GM10266 (cell line): ENCODE measurements around the gene PKIB.

ENCODE experiments used
- DNase-seq: peaks from one replicate; pipeline ENCODE4 v3.0.0; 2012; ENCODE audit errors: extremely low spot score
- TF ChIP-seq, protein P1 (sequence below): IDR thresholded peaks from 2 replicates; pipeline ENCODE4 v1.5.1; 2012; ENCODE audit warnings: mild to moderate bottlenecking, low read depth; ENCODE audit not compliant: control insufficient read depth, insufficient read depth; ENCODE audit errors: missing control alignments

Gene PKIB

DNA sequence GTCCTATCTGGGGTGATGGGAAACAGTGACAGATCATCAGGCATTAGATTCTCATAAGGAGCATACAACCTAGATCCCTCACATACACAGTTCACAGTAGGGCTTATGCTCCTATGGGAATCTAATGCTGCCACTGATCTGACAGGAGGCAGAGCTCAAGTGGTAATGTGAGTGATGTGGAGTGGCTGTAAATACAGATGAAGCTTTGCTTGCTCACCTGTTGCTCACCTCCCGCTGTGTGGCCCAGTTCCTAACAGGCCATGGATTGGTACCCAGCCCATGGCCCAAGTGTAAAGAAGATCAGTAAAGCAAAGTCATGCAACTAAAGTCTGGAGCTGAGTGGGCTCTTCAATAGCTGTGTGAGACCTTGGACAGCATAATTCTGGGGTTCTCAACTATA, 65.9 kb downstream of the PKIB start:
- TF ChIP-seq, protein P1, sequence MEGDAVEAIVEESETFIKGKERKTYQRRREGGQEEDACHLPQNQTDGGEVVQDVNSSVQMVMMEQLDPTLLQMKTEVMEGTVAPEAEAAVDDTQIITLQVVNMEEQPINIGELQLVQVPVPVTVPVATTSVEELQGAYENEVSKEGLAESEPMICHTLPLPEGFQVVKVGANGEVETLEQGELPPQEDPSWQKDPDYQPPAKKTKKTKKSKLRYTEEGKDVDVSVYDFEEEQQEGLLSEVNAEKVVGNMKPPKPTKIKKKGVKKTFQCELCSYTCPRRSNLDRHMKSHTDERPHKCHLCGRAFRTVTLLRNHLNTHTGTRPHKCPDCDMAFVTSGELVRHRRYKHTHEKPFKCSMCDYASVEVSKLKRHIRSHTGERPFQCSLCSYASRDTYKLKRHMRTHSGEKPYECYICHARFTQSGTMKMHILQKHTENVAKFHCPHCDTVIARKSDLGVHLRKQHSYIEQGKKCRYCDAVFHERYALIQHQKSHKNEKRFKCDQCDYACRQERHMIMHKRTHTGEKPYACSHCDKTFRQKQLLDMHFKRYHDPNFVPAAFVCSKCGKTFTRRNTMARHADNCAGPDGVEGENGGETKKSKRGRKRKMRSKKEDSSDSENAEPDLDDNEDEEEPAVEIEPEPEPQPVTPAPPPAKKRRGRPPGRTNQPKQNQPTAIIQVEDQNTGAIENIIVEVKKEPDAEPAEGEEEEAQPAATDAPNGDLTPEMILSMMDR, result no peak
- no peak for DNase-seq

DNA sequence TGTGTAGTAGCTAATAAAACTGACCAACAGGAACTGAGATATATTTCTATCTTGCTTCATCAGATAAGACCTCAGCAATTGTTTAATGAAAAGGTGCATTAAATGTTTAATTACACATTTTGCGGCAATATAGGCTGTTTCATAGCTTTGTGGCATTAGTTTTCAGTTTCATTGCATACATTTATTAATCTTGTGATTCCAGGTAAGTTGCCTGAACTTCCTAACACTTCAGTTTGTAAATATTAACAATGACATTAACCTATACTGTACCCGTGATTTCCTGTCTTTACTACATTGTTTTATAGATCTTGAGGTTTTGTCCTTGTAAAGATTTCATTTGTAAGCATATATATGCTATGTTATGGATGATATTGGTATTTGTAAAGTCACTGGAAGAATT, 66.5 kb downstream of the PKIB start:
- TF ChIP-seq, protein P1, result no peak

DNA sequence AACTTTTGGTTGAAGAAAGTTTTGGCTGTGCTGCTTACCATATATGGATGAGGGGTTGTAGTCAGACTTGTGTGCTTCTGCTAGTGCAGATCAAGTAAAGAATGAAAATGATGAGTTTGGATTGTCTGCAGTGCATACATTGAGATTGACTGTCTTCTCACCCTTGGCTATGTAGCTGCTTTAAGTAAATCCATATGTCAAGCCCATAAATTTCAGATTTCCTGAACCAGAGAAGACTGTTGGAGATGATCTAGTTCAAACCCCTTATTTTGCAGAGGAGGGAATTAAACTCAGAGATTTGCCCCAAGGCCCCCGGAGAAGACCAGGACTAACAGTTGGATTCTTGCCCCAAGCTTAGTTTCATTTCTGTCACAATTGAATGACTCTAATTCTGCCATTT, 67.2 kb downstream of the PKIB start:
- DNase-seq, result no peak

More for the DNA sequence above, 66.5 kb downstream of the PKIB start:
- DNase-seq, result no peak

DNA sequence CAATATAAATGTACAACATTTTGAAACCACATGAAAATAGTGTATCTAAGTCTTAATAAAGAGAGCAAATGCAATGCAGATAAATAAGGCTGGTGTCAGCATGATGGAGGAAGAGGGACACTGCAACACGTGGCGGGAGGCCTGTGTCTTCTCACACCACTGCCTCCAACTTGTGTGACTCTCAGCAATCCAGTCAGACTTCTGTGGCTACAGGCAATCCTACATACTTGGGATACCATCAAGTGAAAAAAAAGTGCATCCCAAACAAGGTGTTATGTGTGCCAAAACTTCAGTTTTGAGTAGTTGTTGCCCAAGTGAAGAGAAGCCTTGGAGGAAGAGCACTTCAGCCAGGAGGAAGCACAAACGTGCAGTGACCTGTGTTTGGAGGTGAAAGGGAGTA, 68.6 kb downstream of the PKIB start:
- DNase-seq, result no peak
- TF ChIP-seq, protein P1, result no peak

More for the DNA sequence above, 67.2 kb downstream of the PKIB start:
- TF ChIP-seq, protein P1, result no peak

DNA sequence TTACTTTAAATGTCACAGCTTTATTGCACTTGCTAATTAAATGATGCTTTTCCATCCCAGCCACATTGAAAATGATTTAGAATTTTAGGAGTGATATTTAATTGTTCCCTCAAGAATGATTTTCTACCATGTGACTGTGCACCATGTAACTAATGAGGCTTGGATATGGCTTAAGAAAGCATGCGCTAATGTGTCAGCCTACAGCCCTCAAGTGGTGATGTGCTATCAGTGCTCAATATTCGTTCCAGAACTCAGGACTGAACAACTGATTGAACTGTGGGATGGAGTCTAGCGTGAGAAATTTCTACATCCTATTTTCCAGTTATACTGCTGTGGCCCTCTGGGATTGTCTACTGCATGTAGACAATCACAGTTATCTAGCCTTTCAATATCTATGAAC, 71.5 kb downstream of the PKIB start:
- no peak for DNase-seq
- TF ChIP-seq, protein P1, result no peak

DNA sequence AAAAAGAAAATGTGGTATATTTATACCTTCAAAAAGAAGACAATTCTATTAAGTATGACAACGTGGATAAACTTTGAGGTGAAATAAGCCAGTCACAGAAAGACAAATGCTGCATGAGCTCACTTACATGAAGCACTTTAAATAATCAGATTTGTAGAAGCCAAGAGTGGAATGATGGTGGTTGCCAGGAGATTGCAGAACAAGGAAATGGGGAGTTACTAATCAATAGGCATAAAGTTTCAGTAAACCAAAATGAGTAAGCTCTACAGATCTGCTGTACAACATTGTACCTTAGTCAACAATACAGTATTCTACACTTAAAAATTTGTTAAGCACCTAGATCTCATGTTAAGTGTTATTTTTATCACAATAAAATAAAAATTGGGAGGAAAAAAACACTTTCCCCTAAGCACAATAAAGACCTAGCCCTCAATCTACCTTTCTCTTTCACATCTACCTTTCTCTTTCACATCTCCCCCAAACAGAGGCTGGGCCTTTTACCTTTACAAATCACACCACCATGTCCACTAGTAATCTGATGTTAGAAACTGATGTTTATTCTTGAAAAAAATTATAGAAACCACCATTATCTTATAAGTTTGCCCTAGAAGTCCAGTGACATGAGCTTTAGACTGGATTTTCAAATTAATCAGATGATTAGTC, 73.9 kb downstream of the PKIB start:
- no peak for DNase-seq
- TF ChIP-seq, protein P1, result no peak

DNA sequence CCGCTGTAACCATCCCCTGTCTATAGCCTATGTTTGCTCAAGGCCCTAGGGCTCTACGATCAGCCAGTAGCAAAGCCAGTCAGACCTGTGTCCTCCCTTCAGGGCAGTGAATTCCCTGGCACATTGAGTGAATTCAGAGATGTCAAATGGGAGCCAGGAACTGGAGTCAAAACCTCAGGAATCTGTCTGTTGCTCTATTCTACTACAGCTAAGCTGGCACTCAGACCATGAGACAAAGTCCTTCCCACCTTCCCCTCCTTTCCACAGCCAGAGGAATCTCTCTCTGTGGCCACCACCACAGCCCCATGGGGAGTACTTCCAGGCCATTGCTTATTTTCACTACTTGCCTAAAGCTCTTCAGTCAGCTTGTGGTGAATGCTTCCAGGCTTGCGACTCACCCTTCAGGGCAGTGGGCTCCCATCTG, 82.0 kb downstream of the PKIB start:
- DNase-seq, result no peak
- TF ChIP-seq, protein P1, result no peak
